Fibroblast of pulmonary artery (primary cell): ENCODE data around the gene NOC3L.

Experiments used
- DNase-seq: peaks from one replicate; pipeline ENCODE4 v3.0.0-alpha.2; 2010; ENCODE audit warnings: low read depth
- H3K4me3 ChIP-seq: replicated peaks from 2 replicates; pipeline ENCODE4 v1.5.1; 2011; ENCODE audit warnings: low read depth, mild to moderate bottlenecking, control low read depth, low read length, moderate library complexity
- CTCF ChIP-seq: IDR thresholded peaks from 2 replicates; pipeline ENCODE4 v1.5.1; 2011; ENCODE audit warnings: mild to moderate bottlenecking, control low read depth, low read length, inconsistent platforms; ENCODE audit errors: missing control alignments

NOC3L gene

GRCh38 chr10:94383530-94383929 is 20.8 kb upstream of the NOC3L start:
- no peak for TF ChIP-seq CTCF
- DNase-seq, result no peak
- H3K4me3 ChIP-seq, result no peak overlapping the region

DNA sequence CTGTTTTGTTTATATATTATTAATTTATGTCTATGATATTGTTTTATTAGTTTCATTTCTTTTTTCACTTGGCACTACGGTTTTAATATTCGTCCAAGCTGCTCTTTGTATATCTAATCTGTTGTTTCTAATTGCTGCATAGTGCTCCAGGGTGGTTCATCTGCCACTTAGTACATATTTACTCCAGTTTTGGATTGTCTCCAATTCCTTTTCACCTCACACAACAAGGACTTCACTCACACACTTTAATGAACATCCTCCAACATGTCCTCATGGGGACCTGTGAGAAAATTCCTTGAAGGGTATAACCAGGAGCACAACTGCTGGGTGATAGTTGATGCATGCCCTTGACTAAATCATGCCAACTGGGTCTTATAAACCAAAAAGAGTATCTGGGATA is 14.1 kb upstream of the NOC3L start:
- TF ChIP-seq CTCF, result no peak
- no peak for DNase-seq
- no peak overlapping the region for H3K4me3 ChIP-seq

GRCh38 chr10:94375374-94375773 is 12.6 kb upstream of the NOC3L start:
- no peak overlapping the region for H3K4me3 ChIP-seq
- no peak for DNase-seq
- no peak for TF ChIP-seq CTCF

GRCh38 chr10:94370501-94370900 is 7.8 kb upstream of the NOC3L start:
- no peak for DNase-seq
- H3K4me3 ChIP-seq, result no peak overlapping the region
- TF ChIP-seq CTCF, result no peak

- H3K4me3 ChIP-seq, result no peak overlapping the region
- no peak for DNase-seq
- no peak for TF ChIP-seq CTCF
Observed at GRCh38 chr10:94366382-94366781, 3.6 kb upstream of the NOC3L start.

DNA sequence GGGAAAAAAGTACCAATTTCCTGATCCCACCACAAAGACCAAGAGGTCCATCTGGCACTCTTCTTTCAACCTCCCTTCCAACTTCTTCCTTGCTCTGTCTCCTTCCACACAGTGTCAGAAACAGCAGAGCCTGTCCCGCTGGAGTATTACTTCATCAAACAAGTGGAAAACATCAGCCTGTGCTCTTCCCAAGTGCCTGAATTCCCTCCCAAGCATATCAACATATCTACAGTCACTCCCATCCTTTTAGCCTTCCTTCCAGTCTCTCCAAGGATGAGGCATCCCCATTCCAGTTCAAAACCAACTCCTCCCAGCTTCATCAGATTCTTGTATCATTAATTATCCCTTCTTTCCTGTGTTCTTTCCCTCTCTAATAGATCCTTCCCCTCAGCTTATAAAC is 1.7 kb upstream of the NOC3L start:
- no peak overlapping the region for H3K4me3 ChIP-seq
- DNase-seq, result no peak
- no peak for TF ChIP-seq CTCF

DNA sequence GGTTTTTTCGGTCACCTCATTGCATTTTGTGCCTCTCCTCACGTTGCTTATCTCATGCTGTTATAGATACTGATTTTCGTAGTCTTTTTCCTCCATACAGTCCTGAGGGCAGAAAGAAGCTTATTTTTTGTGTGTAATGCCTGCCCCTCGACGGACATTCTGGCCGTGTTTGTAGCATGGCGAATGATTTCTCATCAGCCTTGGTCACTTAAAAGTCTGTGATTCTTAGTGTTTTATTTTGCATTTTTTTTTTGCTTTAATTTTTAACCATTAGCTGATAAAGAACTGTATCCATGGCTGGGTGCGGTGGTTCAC is 469 bp upstream of the NOC3L start:
- no peak for DNase-seq
- no peak for TF ChIP-seq CTCF
- H3K4me3 ChIP-seq, result peak overlapping the region; percentile 79
